Testis (tissue), 2 donors: ENCODE data around the gene FBXO31.

Source experiments
- CTCF ChIP-seq, 3 experiments: fragments of 450-650 bp in 2 of 3; fragments of 200-600 bp in 1 of 3; sonication (generic) in 1 of 3; IDR thresholded peaks; one replicate each; pipeline ENCODE4 v1.5.1; 2016 to 2019; ENCODE audit warnings: antibody characterized with exemption in 3 of 3, mild to moderate bottlenecking in 2 of 3, moderate library complexity in 1 of 3
- POLR2A ChIP-seq: fragments of 450-650 bp; IDR thresholded peaks from one replicate; pipeline ENCODE4 v1.6.1; 2017; ENCODE audit warnings: antibody characterized with exemption, mild to moderate bottlenecking, moderate library complexity

GRCh38 chr16:87363771-87364455, 19.7 kb downstream of the FBXO31 start:
- TF ChIP-seq CTCF (IDR thresholded peaks at IDR 0.05) (no peak), POLR2A (no peak)
